Measurements from ENCODE around the gene SND1. TPM values are rescaled to one million over a fixed set of nuclear protein-coding genes. Genes with fewer than 3 reads are reported as not detected.

The SND1 gene
- polyA plus RNA-seq, 3 donors: 158 to 177 (median 163) TPM

- no peak for DNase-seq (ENCODE audit: low read depth in 3 of 3, low spot score in 2 of 3)
Observed at GRCh38 chr7:128076196-128076795, 424.3 kb downstream of the SND1 start.

- DNase-seq (ENCODE audit: low read depth in 3 of 3, low spot score in 2 of 3): no peak
Observed at GRCh38 chr7:128076796-128077271, 424.8 kb downstream of the SND1 start.

GRCh38 chr7:128078309-128078708 is 426.3 kb downstream of the SND1 start:
- DNase-seq (ENCODE audit: low read depth in 3 of 3, low spot score in 2 of 3): no peak

GRCh38 chr7:128080169-128080568 is 428.2 kb downstream of the SND1 start:
- no peak for DNase-seq (ENCODE audit: low read depth in 3 of 3, low spot score in 2 of 3)

- DNase-seq (ENCODE audit: low read depth in 3 of 3, low spot score in 2 of 3): no peak
Observed at GRCh38 chr7:128081351-128081750, 429.4 kb downstream of the SND1 start.

- no peak for DNase-seq (ENCODE audit: low read depth in 3 of 3, low spot score in 2 of 3)
Observed at GRCh38 chr7:128081808-128082207, 429.8 kb downstream of the SND1 start.

GRCh38 chr7:128082431-128082830 is 430.4 kb downstream of the SND1 start:
- DNase-seq (ENCODE audit: low read depth in 3 of 3, low spot score in 2 of 3): no peak

- peak; percentile 39 to 51 (median 45) for DNase-seq (ENCODE audit: low read depth in 3 of 3, low spot score in 2 of 3)
Observed at GRCh38 chr7:128084896-128085608, 433.1 kb downstream of the SND1 start.

GRCh38 chr7:128090492-128090891 is 438.5 kb downstream of the SND1 start:
- no peak for DNase-seq (ENCODE audit: low read depth in 3 of 3, low spot score in 2 of 3)

- no peak for DNase-seq (ENCODE audit: low read depth in 3 of 3, low spot score in 2 of 3)
Observed at GRCh38 chr7:128091106-128091505, 439.1 kb downstream of the SND1 start.

GRCh38 chr7:128092221-128092620 is 440.2 kb downstream of the SND1 start:
- DNase-seq (ENCODE audit: low read depth in 3 of 3, low spot score in 2 of 3): no peak

- no peak for DNase-seq (ENCODE audit: low read depth in 3 of 3, low spot score in 2 of 3)
Observed at GRCh38 chr7:128093614-128094570, 441.9 kb downstream of the SND1 start.

- DNase-seq (ENCODE audit: low read depth in 3 of 3, low spot score in 2 of 3): no peak
Observed at GRCh38 chr7:128094686-128095085, 442.7 kb downstream of the SND1 start.

GRCh38 chr7:128097211-128097731 is 445.3 kb downstream of the SND1 start:
- DNase-seq (ENCODE audit: low read depth in 3 of 3, low spot score in 2 of 3): no peak

- no peak for DNase-seq (ENCODE audit: low read depth in 3 of 3, low spot score in 2 of 3)
Observed at GRCh38 chr7:128098629-128099028, 446.6 kb downstream of the SND1 start.

GRCh38 chr7:128099204-128099671 is 447.2 kb downstream of the SND1 start:
- DNase-seq (ENCODE audit: low read depth in 3 of 3, low spot score in 2 of 3): no peak

GRCh38 chr7:128100225-128100948 is 448.4 kb downstream of the SND1 start:
- no peak for DNase-seq (ENCODE audit: low read depth in 3 of 3, low spot score in 2 of 3)

GRCh38 chr7:128100949-128101713 is 449.1 kb downstream of the SND1 start:
- DNase-seq (ENCODE audit: low read depth in 3 of 3, low spot score in 2 of 3): no peak

- no peak for DNase-seq (ENCODE audit: low read depth in 3 of 3, low spot score in 2 of 3)
Observed at GRCh38 chr7:128102490-128103291, 450.7 kb downstream of the SND1 start.

All from right renal cortex interstitium (tissue), 3 donors.